Central memory CD4-positive, alpha-beta T cell (primary cell): ENCODE results near the gene ANKRD7.
"Not testable (repeated sequence)": the region's sequence is repeated elsewhere in the genome, so short reads cannot be mapped to it uniquely, and the experiment has no call there.

ENCODE experiments used
- DNase-seq: peaks from one replicate; pipeline ENCODE4 v3.0.0; 2022

The ANKRD7 gene

GRCh38 chr7:118239014-118239413, 14.5 kb downstream of the ANKRD7 start:
- no peak for DNase-seq

DNA sequence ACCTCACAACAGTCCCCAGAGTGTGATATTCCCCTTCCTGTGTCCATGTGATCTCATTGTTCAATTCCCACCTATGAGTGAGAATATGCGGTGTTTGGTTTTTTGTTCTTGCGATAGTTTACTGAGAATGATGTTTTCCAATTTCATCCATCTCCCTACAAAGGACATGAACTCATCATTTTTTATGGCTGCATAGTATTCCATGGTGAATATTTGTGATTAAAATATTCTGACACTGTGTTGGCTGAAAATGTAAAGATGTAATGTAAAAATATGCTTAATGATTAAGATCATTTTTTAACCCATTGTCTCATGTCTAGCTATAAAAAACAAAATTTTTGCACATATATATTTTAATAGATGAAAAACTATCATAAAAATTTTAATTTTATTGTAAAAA, 15.8 kb downstream of the ANKRD7 start:
- DNase-seq, result not testable (repeated sequence)

DNA sequence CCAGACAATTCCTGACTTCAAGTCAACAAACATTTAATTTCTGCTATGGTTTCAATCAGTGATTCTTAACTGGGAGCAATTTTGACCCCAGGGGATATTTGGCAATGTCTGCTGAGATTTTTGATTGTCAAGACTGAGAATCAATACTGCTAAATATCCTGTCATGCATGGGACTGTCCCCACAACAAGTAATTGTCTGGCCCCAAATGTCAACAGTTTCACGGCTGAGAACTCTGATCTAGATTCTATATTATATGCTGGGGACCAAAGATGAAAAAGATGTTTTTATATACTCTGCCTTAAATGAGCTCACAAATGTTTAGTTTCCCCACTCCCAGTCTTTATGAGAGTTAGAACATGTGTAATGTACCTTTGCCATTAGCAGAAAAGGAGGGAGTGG, 19.2 kb downstream of the ANKRD7 start:
- no peak for DNase-seq

- no peak for DNase-seq
Measured at GRCh38 chr7:118245267-118246040, 20.9 kb downstream of the ANKRD7 start.

DNA sequence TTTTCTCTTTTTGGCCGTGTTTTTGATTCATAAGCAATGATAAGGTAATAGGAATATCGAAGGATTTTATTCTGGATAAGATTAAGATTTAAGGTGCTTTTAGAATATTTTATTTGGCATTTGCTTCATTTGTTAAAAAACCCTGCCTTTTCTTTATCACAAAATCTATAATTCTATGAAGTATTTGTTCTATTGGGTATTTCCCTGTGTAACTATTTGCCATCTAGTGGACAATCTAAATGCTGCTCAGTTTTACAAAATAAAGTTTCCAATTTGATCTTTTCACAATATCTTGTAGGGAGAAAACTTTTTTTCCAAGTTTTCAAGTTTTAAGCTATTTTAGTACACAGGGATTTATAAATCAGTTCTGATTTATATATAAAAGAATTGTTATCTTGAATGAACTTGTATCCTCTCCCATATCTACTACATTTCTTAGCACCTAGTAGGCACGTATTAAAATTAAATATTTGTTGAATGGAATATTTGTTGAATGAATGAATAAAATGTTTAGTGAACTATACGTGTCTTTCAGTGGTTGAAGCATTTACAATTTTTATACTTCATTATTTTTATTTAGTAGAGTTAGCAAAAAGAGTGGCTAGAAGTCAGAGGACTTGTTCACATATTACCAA, 26.5 kb downstream of the ANKRD7 start:
- no peak for DNase-seq

- no peak for DNase-seq
Measured at GRCh38 chr7:118252087-118252486, 27.6 kb downstream of the ANKRD7 start.

GRCh38 chr7:118259115-118259514, 34.6 kb downstream of the ANKRD7 start:
- no peak for DNase-seq

DNA sequence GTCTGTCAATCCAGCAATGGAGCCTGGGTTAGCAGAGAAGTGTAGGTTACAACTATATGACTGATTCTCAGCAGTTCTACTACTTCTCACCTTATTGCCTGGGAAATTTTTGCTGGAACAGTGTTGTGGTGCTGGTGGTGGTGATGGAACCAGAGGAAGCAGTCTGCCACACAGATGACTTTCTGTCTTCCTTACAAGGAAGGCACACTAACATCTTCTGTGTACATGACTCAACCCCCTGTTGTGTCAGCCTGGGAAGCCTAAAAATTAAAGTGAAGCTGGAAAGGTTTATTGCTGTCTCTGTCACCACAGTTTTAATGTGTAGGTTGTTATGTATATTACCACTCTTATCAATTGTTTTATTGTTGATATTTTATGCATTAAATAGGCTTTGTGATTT, 40.3 kb downstream of the ANKRD7 start:
- no peak for DNase-seq

DNA sequence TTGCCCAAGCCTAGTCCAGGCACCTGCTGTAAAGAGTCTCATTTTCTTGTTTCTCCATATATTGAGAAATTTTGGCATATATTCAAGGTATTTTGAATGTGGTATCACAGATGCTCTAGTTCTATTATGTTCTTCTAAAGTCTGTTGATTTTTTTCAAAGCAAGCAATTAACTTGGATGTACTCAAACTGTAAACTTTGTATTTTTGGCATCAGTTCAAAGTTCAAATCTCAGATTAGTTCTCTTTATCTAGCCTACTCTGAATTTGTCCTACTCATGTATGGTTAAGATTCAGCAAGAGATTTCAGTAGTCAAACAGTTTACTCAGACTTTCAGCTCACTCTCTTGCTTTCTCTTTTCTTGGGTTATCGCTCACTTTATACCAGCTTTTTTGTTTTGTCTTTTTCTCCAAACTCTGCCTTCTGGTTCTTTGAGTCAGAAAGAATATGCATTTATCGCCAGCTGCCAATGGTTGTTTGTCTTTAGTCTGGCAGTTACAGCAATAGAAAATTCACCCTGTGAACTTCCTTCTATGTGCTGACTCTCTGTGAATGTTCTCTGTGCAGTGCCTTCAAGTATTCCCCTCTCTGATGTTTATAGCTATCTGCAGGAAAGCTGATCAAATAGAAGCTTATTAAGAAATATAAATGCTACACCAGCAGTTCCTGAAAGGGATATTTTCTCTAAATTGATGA, 56.0 kb downstream of the ANKRD7 start:
- no peak for DNase-seq

DNA sequence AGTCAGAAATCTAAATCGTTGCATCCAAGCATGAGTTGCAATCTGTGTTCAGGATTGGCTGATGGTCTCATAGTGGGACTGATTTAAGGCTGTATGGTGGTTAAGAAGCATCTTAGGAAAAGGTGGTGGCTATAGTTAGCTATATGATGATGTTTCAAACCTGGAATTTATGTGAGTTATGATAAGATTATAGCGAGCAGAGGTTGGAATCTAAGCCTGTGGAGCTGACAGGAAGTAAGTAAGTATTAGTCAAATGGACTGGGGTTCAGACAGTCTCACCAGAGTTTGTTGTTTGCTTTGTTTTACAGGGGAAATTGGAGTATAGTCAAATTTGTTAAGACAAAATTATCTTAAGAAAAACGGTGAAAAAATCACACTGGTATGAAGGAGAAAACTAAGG, 56.7 kb downstream of the ANKRD7 start:
- no peak for DNase-seq

DNA sequence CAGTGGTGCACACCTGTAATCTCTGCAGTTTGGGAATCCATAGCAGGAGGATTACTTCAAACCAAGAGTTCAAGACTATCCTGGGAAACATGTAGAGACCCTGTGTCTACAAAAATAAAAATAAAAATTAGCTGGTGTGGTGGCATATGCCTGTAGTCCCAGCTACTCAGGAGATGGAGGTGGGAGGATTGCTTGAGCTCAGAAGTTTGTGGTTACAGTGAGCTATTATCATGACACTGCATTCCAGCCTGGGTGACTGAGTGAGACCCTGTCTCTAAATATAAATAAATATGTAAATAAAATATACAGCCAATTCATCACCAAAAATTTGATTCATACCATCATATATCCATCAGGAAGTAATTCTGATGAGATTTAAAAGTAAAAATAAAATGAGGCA, 60.9 kb downstream of the ANKRD7 start:
- DNase-seq, result no peak

- no peak for DNase-seq
Measured at GRCh38 chr7:118286131-118286530, 61.6 kb downstream of the ANKRD7 start.

DNA sequence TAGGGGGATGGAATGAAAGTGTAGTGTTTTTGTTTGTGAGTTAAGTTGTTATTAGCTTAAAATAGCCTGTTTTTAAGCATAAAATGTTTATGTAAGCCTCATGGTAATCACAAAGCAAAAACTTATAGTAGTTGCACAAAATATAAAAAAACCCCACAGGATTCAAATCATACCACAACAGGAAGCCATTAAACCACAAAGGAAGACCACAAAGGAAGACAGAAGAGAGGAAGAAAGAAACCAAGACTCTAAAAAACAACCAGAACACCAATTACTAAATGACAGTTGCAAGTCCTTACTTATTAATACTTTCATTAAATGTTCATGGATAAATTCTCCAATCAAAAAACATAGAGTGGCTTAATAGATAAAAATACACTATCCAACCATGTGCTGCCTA, 63.6 kb downstream of the ANKRD7 start:
- peak; percentile 14 for DNase-seq

GRCh38 chr7:118289476-118289875, 65.0 kb downstream of the ANKRD7 start:
- DNase-seq, result no peak
